IMR-90 (cell line): ENCODE data around the gene SNTG2.

Experiments
- BHLHE40 ChIP-seq: fragments of 150-350 bp; IDR thresholded peaks from 2 replicates; pipeline ENCODE4 v1.6.1; 2016; ENCODE audit warnings: mild to moderate bottlenecking, low read depth, low read length
- CEBPB ChIP-seq: IDR thresholded peaks from 2 replicates; pipeline ENCODE4 v1.6.1; 2012; ENCODE audit warnings: low read depth, low read length, improper control_type of control experiment
- CHD1 ChIP-seq: IDR thresholded peaks from 2 replicates; pipeline ENCODE4 v1.6.1; 2012; ENCODE audit warnings: low read depth, low read length, improper control_type of control experiment
- CTCF ChIP-seq: conservative IDR thresholded peaks from 2 replicates; pipeline ENCODE4 v1.5.1; 2012; ENCODE audit warnings: mild to moderate bottlenecking, low read depth, low read length, improper control_type of control experiment
- ELK1 ChIP-seq: fragments of 150-350 bp; IDR thresholded peaks from 2 replicates; pipeline ENCODE4 v1.6.1; 2016; ENCODE audit warnings: low read depth, mild to moderate bottlenecking, low read length, moderate library complexity, borderline replicate concordance
- FOS ChIP-seq: fragments of 150-350 bp; IDR thresholded peaks from 2 replicates; pipeline ENCODE4 v1.6.1; 2016; ENCODE audit warnings: low read depth, low read length
- MAFK ChIP-seq: IDR thresholded peaks from 2 replicates; pipeline ENCODE4 v1.6.1; 2012; ENCODE audit warnings: low read depth, low read length, improper control_type of control experiment
- MXI1 ChIP-seq: IDR thresholded peaks from 2 replicates; pipeline ENCODE4 v1.6.1; 2012; ENCODE audit warnings: low read depth, mild to moderate bottlenecking, low read length, moderate library complexity, borderline replicate concordance
- NFE2L2 ChIP-seq: fragments of 150-350 bp; IDR thresholded peaks from 2 replicates; pipeline ENCODE4 v1.6.1; 2016; ENCODE audit warnings: low read depth, mild to moderate bottlenecking, low read length
- POLR2A ChIP-seq: IDR thresholded peaks from 2 replicates; pipeline ENCODE4 v1.6.1; 2012; ENCODE audit warnings: mild to moderate bottlenecking, low read depth, low read length
- RAD21 ChIP-seq: IDR thresholded peaks from 2 replicates; pipeline ENCODE4 v1.6.1; 2012; ENCODE audit warnings: low read length, improper control_type of control experiment
- RCOR1 ChIP-seq: IDR thresholded peaks from 2 replicates; pipeline ENCODE4 v1.6.1; 2012; ENCODE audit warnings: mild to moderate bottlenecking, low read length, improper control_type of control experiment; ENCODE audit not compliant: insufficient replicate concordance
- RFX5 ChIP-seq: IDR thresholded peaks from 2 replicates; pipeline ENCODE4 v1.8.0; 2012; ENCODE audit warnings: low read depth, mild to moderate bottlenecking, low read length, moderate library complexity
- USF2 ChIP-seq: fragments of 150-350 bp; IDR thresholded peaks from 2 replicates; pipeline ENCODE4 v1.6.1; 2017; ENCODE audit warnings: mild to moderate bottlenecking, antibody characterized with exemption, low read length, low read depth

- TF ChIP-seq CTCF, result no peak
- TF ChIP-seq NFE2L2, result no peak
- no peak for TF ChIP-seq BHLHE40
- no peak for TF ChIP-seq POLR2A
- no peak for TF ChIP-seq RAD21
- no peak for TF ChIP-seq ELK1
- no peak for TF ChIP-seq FOS
- no peak for TF ChIP-seq MAFK
- no peak for TF ChIP-seq CHD1
- TF ChIP-seq USF2, result no peak
- no peak for TF ChIP-seq MXI1
- TF ChIP-seq RFX5, result no peak
- TF ChIP-seq CEBPB, result no peak
- TF ChIP-seq RCOR1, result no peak
Observed at GRCh38 chr2:944693-945092, 6.0 kb upstream of the SNTG2 start.
